NCI-H510A (cell line): ENCODE results near the gene PSEN1.

Experiments used
- DNase-seq: peaks from one replicate; lab custom pipeline; 2025; lab: John Stamatoyannopoulos, UW

The PSEN1 gene

GRCh38 chr14:73220061-73220460 is 83.8 kb downstream of the PSEN1 start:
- DNase-seq, result no peak

- no peak for DNase-seq
Measured at GRCh38 chr14:73220634-73221033, 84.3 kb downstream of the PSEN1 start.

- DNase-seq, result no peak
Measured at GRCh38 chr14:73221945-73222344, 85.6 kb downstream of the PSEN1 start.

- no peak for DNase-seq
Measured at GRCh38 chr14:73223049-73223448, 86.7 kb downstream of the PSEN1 start.

GRCh38 chr14:73225496-73225895 is 89.2 kb downstream of the PSEN1 start:
- DNase-seq, result no peak

- no peak for DNase-seq
Measured at GRCh38 chr14:73227812-73228781, 91.8 kb downstream of the PSEN1 start.

- DNase-seq, result no peak
Measured at GRCh38 chr14:73230051-73230450, 93.7 kb downstream of the PSEN1 start.

- DNase-seq, result no peak
Measured at GRCh38 chr14:73231981-73232851, 95.9 kb downstream of the PSEN1 start.

GRCh38 chr14:73232984-73233383 is 96.7 kb downstream of the PSEN1 start:
- no peak for DNase-seq

GRCh38 chr14:73233564-73233963 is 97.3 kb downstream of the PSEN1 start:
- DNase-seq, result no peak

- no peak for DNase-seq
Measured at GRCh38 chr14:73234029-73234428, 97.7 kb downstream of the PSEN1 start.

GRCh38 chr14:73234586-73235394 is 98.5 kb downstream of the PSEN1 start:
- DNase-seq, result no peak

- no peak for DNase-seq
Measured at GRCh38 chr14:73235531-73236155, 99.3 kb downstream of the PSEN1 start.

- no peak for DNase-seq
Measured at GRCh38 chr14:73236157-73236556, 99.8 kb downstream of the PSEN1 start.

GRCh38 chr14:73236752-73237218 is 100.5 kb downstream of the PSEN1 start:
- DNase-seq, result no peak

- no peak for DNase-seq
Measured at GRCh38 chr14:73237219-73237785, 101.0 kb downstream of the PSEN1 start, which contains the start of gene PAPLN. TSS of gene PAPLN (plus strand) at chr14:73237506. CDS start at chr14:73239779, 2,273 bp downstream.

GRCh38 chr14:73237786-73238423 is 101.6 kb downstream of the PSEN1 start:
- no peak for DNase-seq

GRCh38 chr14:73238424-73238852 is 102.1 kb downstream of the PSEN1 start:
- DNase-seq, result no peak

- no peak for DNase-seq
Measured at GRCh38 chr14:73238941-73239340, 102.6 kb downstream of the PSEN1 start.
